CD8-positive, alpha-beta memory T cell (primary cell): Measurements from ENCODE around the gene VAT1. TPM values are rescaled to one million over a fixed set of nuclear protein-coding genes. Genes with fewer than 3 reads are reported as not detected.

ENCODE experiments used
- CTCF ChIA-PET: fragments of 350-600 bp; sonication (Branson Sonifier 250); formaldehyde crosslinking; loops from one replicate; lab custom pipeline; 2021; ENCODE audit warnings: antibody characterized with exemption; lab: Charles Lee
- POLR2A ChIA-PET: fragments of 350-600 bp; sonication (Branson Sonifier 250); formaldehyde crosslinking; loops from one replicate; lab custom pipeline; 2021; ENCODE audit warnings: antibody characterized with exemption; lab: Charles Lee
- DNase-seq, 5 donors: peaks; one replicate each; pipeline versions ENCODE4 v3.0.0 to v3.0.0-alpha.2; 2020 to 2022; ENCODE audit warnings: mixed read lengths in 1 of 5
- H3K27ac ChIP-seq: one replicate; pipeline ENCODE4 v1.7.0; 2013; ENCODE audit warnings: low read depth, mild to moderate bottlenecking, low read length, moderate library complexity
- H3K27me3 ChIP-seq: 2 replicates; pipeline ENCODE4 v1.7.0; 2013; ENCODE audit warnings: low read length, mild to moderate bottlenecking; ENCODE audit not compliant: insufficient read depth, poor library complexity, severe bottlenecking
- H3K36me3 ChIP-seq: 2 replicates; pipeline ENCODE4 v1.7.0; 2013; ENCODE audit warnings: mild to moderate bottlenecking, low read length, moderate library complexity; ENCODE audit not compliant: insufficient read depth
- H3K4me1 ChIP-seq: 2 replicates; pipeline ENCODE4 v1.7.0; 2013; ENCODE audit warnings: mild to moderate bottlenecking, low read length, moderate library complexity; ENCODE audit not compliant: insufficient read depth
- H3K4me3 ChIP-seq: 2 replicates; pipeline ENCODE4 v1.7.0; 2013; ENCODE audit warnings: mild to moderate bottlenecking, low read length
- H3K9me3 ChIP-seq: 2 replicates; pipeline ENCODE4 v1.7.0; 2013; ENCODE audit warnings: mild to moderate bottlenecking, low read length
- H3K27ac Mint-ChIP-seq, 8 donors: one replicate each; pipeline ENCODE4 v1.8.0; 2020 to 2021; ENCODE audit warnings: mixed read lengths in 8 of 8, mild to moderate bottlenecking in 6 of 8, inconsistent platforms in 3 of 8, moderate library complexity in 3 of 8
- H3K27me3 Mint-ChIP-seq, 2 donors: one replicate each; pipeline ENCODE4 v1.8.0; 2020 to 2021; ENCODE audit warnings: mixed read lengths in 2 of 2, mild to moderate bottlenecking in 1 of 2, moderate library complexity in 1 of 2
- H3K36me3 Mint-ChIP-seq, 3 donors: one replicate each; pipeline ENCODE4 v1.8.0; 2020 to 2021; ENCODE audit warnings: mixed read lengths in 3 of 3, inconsistent platforms in 1 of 3, mild to moderate bottlenecking in 1 of 3
- H3K4me1 Mint-ChIP-seq, 3 donors: one replicate each; pipeline ENCODE4 v1.8.0; 2020 to 2021; ENCODE audit warnings: mixed read lengths in 3 of 3, inconsistent platforms in 1 of 3, mild to moderate bottlenecking in 1 of 3
- H3K4me3 Mint-ChIP-seq, 7 donors: one replicate each; pipeline ENCODE4 v1.8.0; 2020 to 2021; ENCODE audit warnings: mixed read lengths in 7 of 7, mild to moderate bottlenecking in 6 of 7, moderate library complexity in 4 of 7, inconsistent platforms in 2 of 7
- H3K9me3 Mint-ChIP-seq, 5 donors: one replicate each; pipeline ENCODE4 v1.8.0; 2020 to 2022; ENCODE audit warnings: mixed read lengths in 5 of 5, mild to moderate bottlenecking in 3 of 5, moderate library complexity in 2 of 5, inconsistent platforms in 1 of 5
- polyA plus RNA-seq: library from polyadenylated mRNA; unstranded; fragments of 300-500 nt; fragmentation: Illumina TruSeq; gene quantifications from one replicate; pipeline ENCODE4 v1.2.3, GENCODE V29; 2021
- total RNA-seq, 2 experiments: library from RNA; stranded (reverse); gene quantifications; one replicate each; pipeline ENCODE4 v1.2.3, GENCODE V29; 2021

The VAT1 gene
- total and polyA plus RNA-seq, 3 experiments from 2014 or later = 31.1 to 42.2 (median 35.9) TPM

GRCh38 chr17:43033948-43034881 is 12.0 kb upstream of the VAT1 start:
- H3K36me3 ChIP-seq = no peaks in the 10 kb centered on the region
- POLR2A ChIA-PET = no interaction called here
- H3K27ac Mint-ChIP-seq = no peak overlapping the region
- no peaks in the 10 kb centered on the region for H3K36me3 Mint-ChIP-seq
- no peak for DNase-seq
- no peaks in the 10 kb centered on the region for H3K4me1 ChIP-seq
- H3K27me3 Mint-ChIP-seq = peaks cover 0 to 2% of the 10 kb centered on the region in 2 donors
- H3K4me1 Mint-ChIP-seq = no peaks in the 10 kb centered on the region
- CTCF ChIA-PET = interaction anchor here (0.8 kb wide), 1 partner anchor 10 kb away, joined by 3 read pairs; no protein-coding TSS in a partner anchor
- no peaks in the 10 kb centered on the region for H3K9me3 ChIP-seq
- H3K4me3 ChIP-seq = no peak overlapping the region
- H3K4me3 Mint-ChIP-seq = no peak overlapping the region
- no peaks in the 10 kb centered on the region for H3K27me3 ChIP-seq
- H3K27ac ChIP-seq = no peak overlapping the region
- no peaks in the 10 kb centered on the region for H3K9me3 Mint-ChIP-seq

DNA sequence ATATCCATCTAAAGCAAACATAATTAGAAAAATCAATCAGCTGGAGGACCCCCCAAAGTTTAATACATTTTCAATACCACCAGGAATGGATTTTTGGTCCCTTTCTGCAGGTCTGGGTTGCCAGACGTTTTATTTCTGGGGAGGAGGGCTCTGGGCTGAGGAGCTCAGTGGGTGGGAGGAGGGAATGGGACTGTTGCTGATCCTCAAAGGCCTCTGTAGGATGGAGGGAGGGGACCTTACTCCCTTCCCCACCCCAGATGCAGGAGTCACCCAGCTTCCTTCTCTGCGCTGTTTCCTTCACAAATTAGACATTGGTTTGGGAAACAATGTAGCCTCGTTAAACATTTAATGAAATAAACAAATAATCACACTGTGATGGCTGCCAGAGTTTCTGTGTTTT is 9.5 kb upstream of the VAT1 start:
- H3K27me3 ChIP-seq = no peaks in the 10 kb centered on the region
- H3K9me3 ChIP-seq = no peaks in the 10 kb centered on the region
- no peaks in the 10 kb centered on the region for H3K36me3 ChIP-seq
- Mint-ChIP-seq H3K27me3 (peaks cover 0 to 3% of the 10 kb centered on the region in 2 donors), H3K9me3 (no peaks in the 10 kb centered on the region), H3K36me3 (no peaks in the 10 kb centered on the region), H3K4me1 (no peaks in the 10 kb centered on the region), H3K27ac (peak overlapping the region in 1 of 8 donors; percentile 41), H3K4me3 (no peak overlapping the region)
- ChIA-PET CTCF (interaction anchor here (1.4 kb wide), 1 partner anchor 452 kb away, joined by 3 read pairs; the partner anchor contains the start of gene DHX8), POLR2A (no interaction called here)
- no peak overlapping the region for H3K4me3 ChIP-seq
- DNase-seq = no peak
- H3K27ac ChIP-seq = no peak overlapping the region
- H3K4me1 ChIP-seq = no peaks in the 10 kb centered on the region

- Mint-ChIP-seq H3K27me3 (peaks cover 0 to 3% of the 10 kb centered on the region in 2 donors), H3K27ac (peak overlapping the region in 2 of 8 donors; percentile 55 to 58), H3K36me3 (no peaks in the 10 kb centered on the region), H3K4me3 (peak overlapping the region in 1 of 7 donors; percentile 58), H3K4me1 (peaks cover 0 to 3% (median 0%) of the 10 kb centered on the region in 3 donors), H3K9me3 (no peaks in the 10 kb centered on the region)
- no peaks in the 10 kb centered on the region for H3K36me3 ChIP-seq
- no peak for DNase-seq
- H3K9me3 ChIP-seq = no peaks in the 10 kb centered on the region
- no peak overlapping the region for H3K4me3 ChIP-seq
- no peak overlapping the region for H3K27ac ChIP-seq
- no peaks in the 10 kb centered on the region for H3K4me1 ChIP-seq
- ChIA-PET POLR2A (interaction anchor here (0.6 kb wide), 2 partner anchors 17 to 424 kb away, joined by 3 to 5 read pairs; no protein-coding TSS in a partner anchor), CTCF (interaction anchor here (1.0 kb wide), 1 partner anchor 32 kb away, joined by 4 read pairs; the partner anchor contains the start of gene RPL27)
- no peaks in the 10 kb centered on the region for H3K27me3 ChIP-seq
These were observed 8.1 kb upstream of the VAT1 start for GRCh38 chr17:43030137-43030767.

- H3K27ac ChIP-seq = no peak overlapping the region
- Mint-ChIP-seq H3K4me3 (peak overlapping the region in 1 of 7 donors; percentile 53), H3K4me1 (peaks cover 8 to 11% (median 9%) of the 10 kb centered on the region in 3 donors), H3K27ac (peak overlapping the region in 2 of 8 donors; percentile 37 to 52), H3K27me3 (peaks cover 0 to 3% of the 10 kb centered on the region in 2 donors), H3K36me3 (peaks cover 0 to 2% (median 0%) of the 10 kb centered on the region in 3 donors), H3K9me3 (no peaks in the 10 kb centered on the region)
- POLR2A ChIA-PET = no interaction called here
- no peak overlapping the region for H3K4me3 ChIP-seq
- H3K4me1 ChIP-seq = peaks cover 10% of the 10 kb centered on the region
- CTCF ChIA-PET = interaction anchor here (1.0 kb wide), 1 partner anchor 30 kb away, joined by 3 read pairs; the partner anchor contains the start of gene RPL27
- H3K36me3 ChIP-seq = no peaks in the 10 kb centered on the region
- H3K27me3 ChIP-seq = no peaks in the 10 kb centered on the region
- H3K9me3 ChIP-seq = no peaks in the 10 kb centered on the region
- DNase-seq = no peak
These were observed 6.2 kb upstream of the VAT1 start for GRCh38 chr17:43028221-43028861.

DNA sequence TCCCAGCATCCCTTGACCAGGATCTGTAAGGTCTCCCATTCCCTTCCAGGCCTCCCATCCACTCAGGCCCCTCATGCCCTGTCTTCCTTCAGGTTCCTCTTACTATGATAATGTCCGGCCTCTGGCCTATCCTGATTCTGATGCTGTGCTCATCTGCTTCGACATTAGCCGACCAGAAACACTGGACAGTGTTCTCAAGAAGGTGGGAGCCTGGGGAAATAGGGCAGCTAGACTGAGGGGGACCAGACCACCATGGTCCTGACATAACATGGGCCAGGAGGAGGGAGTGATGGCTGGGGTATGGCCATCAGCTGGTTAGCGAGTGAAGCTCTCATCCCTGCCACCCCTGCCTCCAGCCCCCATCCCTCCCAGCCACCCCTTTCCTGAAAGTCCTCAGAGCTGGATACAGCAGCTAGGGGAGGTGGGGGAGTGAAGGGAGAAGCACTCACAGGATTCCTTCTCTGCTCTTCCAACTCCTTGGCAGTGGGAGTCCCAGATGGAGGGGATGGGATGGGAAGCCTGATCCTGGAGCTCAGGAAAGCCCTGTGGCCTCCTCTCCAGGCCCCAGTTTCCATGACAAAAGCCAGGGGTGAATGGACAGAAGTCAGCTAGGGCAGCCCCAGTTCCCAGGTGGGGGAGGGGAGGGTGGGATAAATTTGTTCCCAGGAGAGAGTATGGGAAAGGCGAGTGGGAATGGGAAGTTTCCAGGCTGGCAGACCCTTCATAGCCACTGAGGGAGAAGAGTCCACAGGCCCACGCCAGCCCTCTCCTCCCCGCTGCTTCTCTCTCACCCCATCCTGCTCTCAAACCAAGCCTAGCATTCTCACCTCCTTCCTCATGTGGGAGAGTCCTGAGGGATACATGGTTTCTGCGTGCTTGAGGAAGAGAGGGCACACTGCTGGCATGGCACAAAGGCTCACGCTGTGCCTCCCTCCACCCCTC is 5.2 kb upstream of the VAT1 start:
- ChIA-PET CTCF (interaction anchor here (0.9 to 1.3 kb wide), 2 partner anchors 21 to 307 kb away, joined by 3 read pairs; no protein-coding TSS in a partner anchor), POLR2A (no interaction called here)
- Histone ChIP-seq H3K4me1 (peaks cover 16% of the 10 kb centered on the region), H3K27ac (no peak overlapping the region), H3K9me3 (no peaks in the 10 kb centered on the region), H3K4me3 (no peak overlapping the region), H3K36me3 (no peaks in the 10 kb centered on the region), H3K27me3 (no peaks in the 10 kb centered on the region)
- Mint-ChIP-seq H3K27ac (peak overlapping the region in 6 of 8 donors; percentile 30 to 82 (median 70)), H3K9me3 (no peaks in the 10 kb centered on the region), H3K4me1 (peaks cover 8 to 11% (median 9%) of the 10 kb centered on the region in 3 donors), H3K36me3 (peaks cover 0 to 2% (median 0%) of the 10 kb centered on the region in 3 donors), H3K27me3 (peaks cover 0 to 3% of the 10 kb centered on the region in 2 donors), H3K4me3 (peak overlapping the region in 6 of 7 donors; percentile 42 to 77 (median 68))
- DNase-seq = no peak

- ChIA-PET POLR2A (no interaction called here), CTCF (interaction anchor here (0.9 to 1.3 kb wide), 2 partner anchors 20 to 308 kb away, joined by 3 read pairs; no protein-coding TSS in a partner anchor)
- peaks cover 16% of the 10 kb centered on the region for H3K4me1 ChIP-seq
- no peaks in the 10 kb centered on the region for H3K36me3 ChIP-seq
- no peak for DNase-seq
- no peak overlapping the region for H3K4me3 ChIP-seq
- Mint-ChIP-seq H3K4me1 (peaks cover 8 to 14% (median 9%) of the 10 kb centered on the region in 3 donors), H3K27ac (peak overlapping the region in 5 of 8 donors; percentile 12 to 82 (median 57)), H3K36me3 (peaks cover 0 to 2% (median 0%) of the 10 kb centered on the region in 3 donors), H3K9me3 (no peaks in the 10 kb centered on the region), H3K27me3 (peaks cover 0 to 3% of the 10 kb centered on the region in 2 donors), H3K4me3 (peak overlapping the region in 6 of 7 donors; percentile 38 to 77 (median 54))
- H3K27ac ChIP-seq = no peak overlapping the region
- H3K27me3 ChIP-seq = no peaks in the 10 kb centered on the region
- no peaks in the 10 kb centered on the region for H3K9me3 ChIP-seq
These were observed 4.4 kb upstream of the VAT1 start for GRCh38 chr17:43026595-43026994.
